Neural cell (in vitro differentiated cells): ENCODE data around the gene OPN4.

ENCODE experiments used
- EP300 ChIP-seq: fragments of 450-650 bp; conservative IDR thresholded peaks from 2 replicates; pipeline ENCODE4 v1.6.1; 2014; ENCODE audit warnings: antibody characterized with exemption, mild to moderate bottlenecking, moderate library complexity; ENCODE audit not compliant: poor library complexity, severe bottlenecking
- EZH2 ChIP-seq: fragments of 200-600, 300-800 bp; shearing (Covaris generic), sonication (generic); IDR thresholded peaks from 2 replicates; pipeline ENCODE4 v1.6.1; 2014; ENCODE audit warnings: antibody characterized with exemption, low read length, borderline replicate concordance, mild to moderate bottlenecking; ENCODE audit not compliant: insufficient read depth, poor library complexity, severe bottlenecking
- POLR2AphosphoS5 ChIP-seq: IDR thresholded peaks from 2 replicates; pipeline ENCODE4 v1.6.1; 2012
- RAD21 ChIP-seq: fragments of 450-650 bp; conservative IDR thresholded peaks from 2 replicates; pipeline ENCODE4 v1.6.1; 2014; ENCODE audit warnings: antibody characterized with exemption, mild to moderate bottlenecking, moderate library complexity
- REST ChIP-seq: IDR thresholded peaks from 2 replicates; pipeline ENCODE4 v1.6.1; 2012; ENCODE audit warnings: borderline replicate concordance
- TF ChIP-seq, protein P1 (sequence below): fragments of 450-650 bp; IDR thresholded peaks from 2 replicates; pipeline ENCODE4 v1.5.1; 2014; ENCODE audit warnings: antibody characterized with exemption, mild to moderate bottlenecking, moderate library complexity; ENCODE audit not compliant: poor library complexity, severe bottlenecking

DNA sequence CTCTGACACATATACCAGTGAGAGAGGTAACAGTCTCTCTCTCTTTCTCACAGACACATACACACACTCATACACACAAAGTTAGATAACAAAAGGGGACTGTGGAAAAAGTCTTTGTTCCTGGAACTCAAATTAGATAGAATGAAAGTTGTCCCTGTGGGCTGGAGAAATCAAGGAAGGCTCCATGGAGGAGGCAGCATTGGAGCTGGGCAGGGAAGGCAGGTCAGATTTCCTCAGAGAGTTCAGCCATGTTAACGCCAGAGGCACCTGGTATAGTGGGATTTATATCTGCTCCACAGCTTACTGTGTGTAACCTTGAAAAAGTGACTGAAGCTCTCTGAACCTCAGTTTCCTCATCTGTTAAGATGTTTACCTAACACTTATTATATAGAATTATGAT lies 52.6 kb downstream of the OPN4 start:
- TF ChIP-seq, protein P1, sequence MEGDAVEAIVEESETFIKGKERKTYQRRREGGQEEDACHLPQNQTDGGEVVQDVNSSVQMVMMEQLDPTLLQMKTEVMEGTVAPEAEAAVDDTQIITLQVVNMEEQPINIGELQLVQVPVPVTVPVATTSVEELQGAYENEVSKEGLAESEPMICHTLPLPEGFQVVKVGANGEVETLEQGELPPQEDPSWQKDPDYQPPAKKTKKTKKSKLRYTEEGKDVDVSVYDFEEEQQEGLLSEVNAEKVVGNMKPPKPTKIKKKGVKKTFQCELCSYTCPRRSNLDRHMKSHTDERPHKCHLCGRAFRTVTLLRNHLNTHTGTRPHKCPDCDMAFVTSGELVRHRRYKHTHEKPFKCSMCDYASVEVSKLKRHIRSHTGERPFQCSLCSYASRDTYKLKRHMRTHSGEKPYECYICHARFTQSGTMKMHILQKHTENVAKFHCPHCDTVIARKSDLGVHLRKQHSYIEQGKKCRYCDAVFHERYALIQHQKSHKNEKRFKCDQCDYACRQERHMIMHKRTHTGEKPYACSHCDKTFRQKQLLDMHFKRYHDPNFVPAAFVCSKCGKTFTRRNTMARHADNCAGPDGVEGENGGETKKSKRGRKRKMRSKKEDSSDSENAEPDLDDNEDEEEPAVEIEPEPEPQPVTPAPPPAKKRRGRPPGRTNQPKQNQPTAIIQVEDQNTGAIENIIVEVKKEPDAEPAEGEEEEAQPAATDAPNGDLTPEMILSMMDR: no peak
- TF ChIP-seq EZH2 (no peak), REST (no peak), RAD21 (no peak), EP300 (no peak), POLR2AphosphoS5 (no peak)
